ENCODE measurements around the gene DNAJC5G. TPM values are rescaled to one million over a fixed set of nuclear protein-coding genes. Genes with fewer than 3 reads are reported as not detected.
"Not testable (repeated sequence)": the region's sequence is repeated elsewhere in the genome, so short reads cannot be mapped to it uniquely, and the experiment has no call there.

Gene DNAJC5G
- total RNA-seq, 1 experiment from 2014 or later: 0.25 TPM

DNA sequence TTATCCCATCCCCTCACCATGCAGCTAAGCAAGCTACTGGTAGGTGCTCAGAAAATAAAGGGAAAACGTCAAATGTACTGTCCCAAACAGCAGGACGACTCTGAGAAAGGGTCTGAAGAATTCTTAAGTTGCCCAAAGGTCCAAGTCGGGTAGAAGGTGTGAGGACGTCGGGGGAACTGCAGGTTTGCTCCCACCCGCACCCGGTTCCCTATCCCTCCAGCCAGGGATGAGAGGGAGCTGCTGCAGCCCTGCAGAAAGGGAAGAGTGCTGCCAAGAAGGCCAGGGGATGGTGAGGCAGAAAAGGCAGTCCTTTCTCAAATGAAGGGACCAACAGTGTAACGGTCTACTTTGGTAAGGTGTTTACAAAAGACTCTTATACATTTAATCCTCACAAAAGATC lies 39.9 kb downstream of the DNAJC5G start:
- Histone ChIP-seq H3K4me1 (peaks cover 16% of the 10 kb centered on the region), H3K4me3 (ENCODE audit: low read depth, low read length) (no peak overlapping the region), H3K36me3 (ENCODE audit: control insufficient read depth, insufficient read depth, low read length) (no peaks in the 10 kb centered on the region), H3K27me3 (replicated peaks; ENCODE audit: control insufficient read depth, insufficient read depth, low read length) (no peaks in the 10 kb centered on the region; the same call in 1 of the 2 replicates), H3K9me3 (no peaks in the 10 kb centered on the region)
- CTCF ChIA-PET: no interaction called here
- no peak for DNase-seq
- POLR2A ChIA-PET: no interaction called here
- H3K4me3 Mint-ChIP-seq (ENCODE audit: unreplicated experiment): no peak overlapping the region
- no peaks in the 10 kb centered on the region for H3K36me3 Mint-ChIP-seq (ENCODE audit: insufficient read depth, unreplicated experiment)
- H3K4me1 Mint-ChIP-seq (ENCODE audit: low read depth, unreplicated experiment): peaks cover 11% of the 10 kb centered on the region
- H3K27ac Mint-ChIP-seq (ENCODE audit: unreplicated experiment): no peak overlapping the region
- TF ChIP-seq CTCF (IDR thresholded peaks at IDR 0.05; ENCODE audit: insufficient read depth in 1 of 2, low read depth in 1 of 2, low read length in 1 of 2, severe bottlenecking in 1 of 2, unreplicated experiment in 1 of 2): no peak
- intact Hi-C loops (cut with micrococcal nuclease; ENCODE audit: unreplicated experiment): no loop called here
- BruUV-seq (replicated peaks): no TSS peak
- no peaks in the 10 kb centered on the region for H3K27me3 Mint-ChIP-seq (ENCODE audit: insufficient read depth, unreplicated experiment)
- no peaks in the 10 kb centered on the region for H3K9me3 Mint-ChIP-seq (ENCODE audit: unreplicated experiment)

DNA sequence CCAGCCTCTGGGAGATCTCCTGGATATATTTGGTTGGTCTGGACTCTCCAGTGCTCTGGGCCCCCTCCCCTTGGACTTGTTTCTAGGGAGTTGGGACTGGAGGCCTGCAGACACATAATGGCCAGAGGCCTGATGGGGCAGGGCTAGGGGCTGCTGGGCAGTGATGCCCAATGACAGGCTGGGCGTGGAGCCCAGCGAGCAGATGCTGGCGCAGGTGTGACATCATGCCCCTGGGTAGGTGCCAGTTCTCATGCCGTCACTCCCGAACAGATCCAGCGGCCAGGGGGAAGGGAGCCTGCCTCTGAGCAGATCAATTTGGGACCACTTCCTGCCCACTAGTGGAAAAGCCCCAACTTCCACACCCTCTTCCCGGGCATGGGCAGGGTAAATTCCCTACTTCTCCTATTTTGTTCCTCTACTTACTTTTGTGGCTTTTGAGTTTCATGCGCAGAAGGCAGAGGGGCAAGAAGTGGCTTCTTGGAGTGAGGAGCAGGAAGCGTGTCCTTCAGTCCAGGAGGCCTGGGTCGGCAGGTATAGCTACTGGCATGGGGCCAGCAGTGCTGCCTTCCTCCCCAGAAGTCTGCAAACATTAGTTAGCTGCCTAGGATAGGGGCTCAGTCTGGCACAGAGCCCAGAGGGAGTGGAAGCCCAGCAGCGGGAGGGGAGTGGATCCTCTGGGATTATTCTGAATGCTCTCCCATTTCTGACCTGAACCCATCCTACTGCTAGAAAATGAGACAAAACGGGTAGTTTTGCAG lies 41.6 kb downstream of the DNAJC5G start:
- no peak overlapping the region for H3K4me3 ChIP-seq (ENCODE audit: low read depth, low read length)
- H3K27ac Mint-ChIP-seq (ENCODE audit: unreplicated experiment): no peak overlapping the region
- H3K27me3 ChIP-seq (replicated peaks; ENCODE audit: control insufficient read depth, insufficient read depth, low read length): no peaks in the 10 kb centered on the region; the same call in 1 of the 2 replicates
- peaks cover 24% of the 10 kb centered on the region for H3K4me1 Mint-ChIP-seq (ENCODE audit: low read depth, unreplicated experiment)
- H3K36me3 Mint-ChIP-seq (ENCODE audit: insufficient read depth, unreplicated experiment): peaks cover 11% of the 10 kb centered on the region
- H3K27me3 Mint-ChIP-seq (ENCODE audit: insufficient read depth, unreplicated experiment): no peaks in the 10 kb centered on the region
- H3K9me3 Mint-ChIP-seq (ENCODE audit: unreplicated experiment): no peaks in the 10 kb centered on the region
- no peaks in the 10 kb centered on the region for H3K9me3 ChIP-seq
- no peaks in the 10 kb centered on the region for H3K36me3 ChIP-seq (ENCODE audit: control insufficient read depth, insufficient read depth, low read length)
- no TSS peak for BruUV-seq (replicated peaks)
- intact Hi-C loops (cut with micrococcal nuclease; ENCODE audit: unreplicated experiment): no loop called here
- ChIA-PET CTCF (no interaction called here), POLR2A (interaction anchor here (0.5 kb wide), 1 partner anchor 36 kb away, joined by 3 read pairs; no protein-coding TSS in a partner anchor)
- TF ChIP-seq CTCF (IDR thresholded peaks at IDR 0.05; ENCODE audit: insufficient read depth in 1 of 2, low read depth in 1 of 2, low read length in 1 of 2, severe bottlenecking in 1 of 2, unreplicated experiment in 1 of 2): no peak
- peaks cover 26% of the 10 kb centered on the region for H3K4me1 ChIP-seq
- H3K4me3 Mint-ChIP-seq (ENCODE audit: unreplicated experiment): no peak overlapping the region
- DNase-seq: no peak

DNA sequence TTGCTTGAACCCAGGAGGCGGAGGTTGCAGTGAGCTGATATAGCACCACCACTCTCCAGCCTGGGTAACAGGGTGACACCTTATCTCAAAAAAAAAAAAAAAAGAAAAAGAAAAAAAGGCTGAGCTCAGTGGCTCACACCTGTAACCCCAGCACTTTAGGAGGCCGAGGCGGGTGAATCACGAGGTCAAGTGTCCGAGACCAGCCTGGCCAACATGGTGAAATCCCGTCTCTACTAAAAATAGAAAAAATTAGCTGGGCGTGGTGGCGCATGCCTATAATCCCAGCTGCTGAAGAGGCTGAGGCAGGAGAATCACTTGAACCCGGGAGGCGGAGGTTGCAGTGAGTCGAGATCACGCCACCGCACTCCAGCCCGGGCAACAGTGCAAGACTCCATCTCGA lies 44.6 kb downstream of the DNAJC5G start:
- DNase-seq; H3K9me3 ChIP-seq; H3K36me3 ChIP-seq (ENCODE audit: control insufficient read depth, insufficient read depth, low read length); H3K27ac Mint-ChIP-seq (ENCODE audit: unreplicated experiment); intact Hi-C loops (cut with micrococcal nuclease; ENCODE audit: unreplicated experiment); POLR2A ChIA-PET; BruUV-seq (replicated peaks); H3K4me3 Mint-ChIP-seq (ENCODE audit: unreplicated experiment); H3K27me3 Mint-ChIP-seq (ENCODE audit: insufficient read depth, unreplicated experiment); H3K4me3 ChIP-seq (ENCODE audit: low read depth, low read length); H3K9me3 Mint-ChIP-seq (ENCODE audit: unreplicated experiment); H3K27me3 ChIP-seq (replicated peaks; ENCODE audit: control insufficient read depth, insufficient read depth, low read length): not testable (repeated sequence)
- Mint-ChIP-seq H3K36me3 (ENCODE audit: insufficient read depth, unreplicated experiment) (peaks cover 27% of the 10 kb centered on the region), H3K4me1 (ENCODE audit: low read depth, unreplicated experiment) (peaks cover 24% of the 10 kb centered on the region)
- peaks cover 19% of the 10 kb centered on the region for H3K4me1 ChIP-seq
- CTCF ChIA-PET: interaction anchor here (0.7 kb wide), 1 partner anchor 50 kb away, joined by 3 read pairs; no protein-coding TSS in a partner anchor
